Measurements from ENCODE around the gene CDH23. TPM values are rescaled to one million over a fixed set of nuclear protein-coding genes. Genes with fewer than 3 reads are reported as not detected.

Gene CDH23
- total RNA-seq, 1 experiment from 2014 or later = 2.9 TPM

GRCh38 chr10:71769279-71769823, 372.6 kb downstream of the CDH23 start (continued):
- no peak for TF ChIP-seq PRDM15 (CRISPR knock-in tag; IDR thresholded peaks at IDR 0.05)

GRCh38 chr10:71770255-71770654, 373.5 kb downstream of the CDH23 start:
- Mint-ChIP-seq H3K4me3 (no peak overlapping the region), H3K27me3 (ENCODE audit: low read depth) (peaks cover 29% of the 10 kb centered on the region), H3K9me3 (no peaks in the 10 kb centered on the region), H3K27ac (no peak overlapping the region), H3K36me3 (no peaks in the 10 kb centered on the region), H3K4me1 (peaks cover 6% of the 10 kb centered on the region)
- POLR2A ChIA-PET = no interaction called here
- DNase-seq (ENCODE audit: low spot score) (no peak), ATAC-seq (no peak)
- CTCF ChIA-PET = no interaction called here
- TF ChIP-seq SP1 (CRISPR knock-in tag; conservative IDR thresholded peaks at IDR 0.05) (no peak), NR2C2 (CRISPR knock-in tag; IDR thresholded peaks at IDR 0.05) (no peak), ZSCAN18 (CRISPR knock-in tag; IDR thresholded peaks at IDR 0.05) (no peak), USF2 (CRISPR knock-in tag; IDR thresholded peaks at IDR 0.05) (no peak), RELA (CRISPR knock-in tag; IDR thresholded peaks at IDR 0.05; ENCODE audit: borderline replicate concordance) (no peak), IRF2 (CRISPR knock-in tag; IDR thresholded peaks at IDR 0.05; ENCODE audit: borderline replicate concordance, low read depth) (no peak), AR (CRISPR knock-in tag; IDR thresholded peaks at IDR 0.05) (no peak), PREB (CRISPR knock-in tag; IDR thresholded peaks at IDR 0.05; ENCODE audit: borderline replicate concordance) (no peak), ATF6 (CRISPR knock-in tag; IDR thresholded peaks at IDR 0.05) (no peak), OVOL2 (CRISPR knock-in tag; IDR thresholded peaks at IDR 0.05; ENCODE audit: borderline replicate concordance) (no peak), ETV6 (CRISPR knock-in tag; IDR thresholded peaks at IDR 0.05) (no peak), CDX4 (CRISPR knock-in tag; IDR thresholded peaks at IDR 0.05; ENCODE audit: borderline replicate concordance) (no peak), ATF3 (CRISPR knock-in tag; conservative IDR thresholded peaks at IDR 0.05) (no peak), HMGA2 (CRISPR knock-in tag; IDR thresholded peaks at IDR 0.05) (no peak)

All from WTC11 (cell line).